HCT116 (cell line): Measurements from ENCODE around the gene VPS41. TPM values are rescaled to one million over a fixed set of nuclear protein-coding genes. Genes with fewer than 3 reads are reported as not detected.

Experiments
- ATAC-seq: fragments of 200-7000 bp; cut with Tn5 transposase; 2 replicates; pipeline ENCODE4 v1.9.1; 2020; ENCODE audit warnings: mild to moderate bottlenecking, moderate library complexity
- BruUV-seq: library from RNA; stranded (reverse); fragments of 400-500 nt; replicated peaks from 2 replicates; lab custom pipeline; 2021; lab: Mats Ljungman, UMichigan
- CTCF ChIA-PET: fragments of 300-600 bp; sonication (Branson Sonifier 250); formaldehyde crosslinking; loops from one replicate; lab custom pipeline; 2021; ENCODE audit warnings: antibody characterized with exemption; lab: Charles Lee
- POLR2A ChIA-PET: fragments of 300-600, 350-600 bp; sonication (Branson Sonifier 250); formaldehyde crosslinking; loops from one replicate; lab custom pipeline; 2021; ENCODE audit warnings: antibody characterized with exemption; lab: Charles Lee
- RAD21 ChIA-PET, 2 experiments: fragments of 300-600 bp; sonication (Branson Sonifier 250); formaldehyde crosslinking; loops; one replicate each; lab custom pipeline; 2023; ENCODE audit warnings: low total read pairs in 2 of 2; ENCODE audit not compliant: uncharacterized antibody in 2 of 2, unreplicated experiment in 2 of 2, low non-redundant PET in 1 of 2; lab: Charles Lee
- DNase-seq: peaks from one replicate; pipeline ENCODE4 v3.0.0-alpha.2; 2010; ENCODE audit warnings: low read depth, low spot score
- H2AFZ ChIP-seq: fragments of 200-600 bp; shearing (Covaris generic), sonication (generic); 2 replicates; pipeline ENCODE4 v1.6.1; 2017; ENCODE audit warnings: low read depth, mixed run types, mixed read lengths, antibody characterized with exemption, low read length; ENCODE audit not compliant: poor library complexity, severe bottlenecking
- H3K27ac ChIP-seq: 2 replicates; pipeline ENCODE4 v1.5.1; 2012; ENCODE audit warnings: low read depth, low read length
- H3K27me3 ChIP-seq: fragments of 200-600 bp; sonication (generic); 2 replicates; pipeline ENCODE4 v1.6.1; 2016; ENCODE audit warnings: mixed run types, low read length, mixed read lengths; ENCODE audit not compliant: insufficient read depth
- H3K36me3 ChIP-seq, 2 experiments: fragments of 200-500 bp in 1 of 2; fragments of 200-600 bp in 1 of 2; sonication (Bioruptor generic) in 1 of 2; sonication (generic) in 1 of 2; 2 replicates each; pipeline versions ENCODE4 v1.5.1 to v1.6.1; 2014 to 2016; ENCODE audit warnings: low read length in 2 of 2, inconsistent platforms in 1 of 2, mixed read lengths in 1 of 2, mixed run types in 1 of 2; ENCODE audit not compliant: insufficient read depth in 2 of 2, control insufficient read depth in 1 of 2
- H3K4me1 ChIP-seq, 2 experiments: fragments of 200-600 bp in 1 of 2; sonication (generic) in 1 of 2; 2 replicates each; pipeline versions ENCODE4 v1.5.1 to v1.6.1; 2012 to 2017; ENCODE audit warnings: low read length in 2 of 2, inconsistent platforms in 1 of 2, mild to moderate bottlenecking in 1 of 2, mixed read lengths in 1 of 2, mixed run types in 1 of 2, moderate library complexity in 1 of 2; ENCODE audit not compliant: insufficient read depth in 2 of 2, control insufficient read depth in 1 of 2
- H3K4me2 ChIP-seq: fragments of 200-600 bp; sonication (generic); 2 replicates; pipeline ENCODE4 v1.6.1; 2017; ENCODE audit warnings: mixed run types, low read length, mixed read lengths
- H3K4me3 ChIP-seq, 2 experiments: fragments of 200-600 bp in 1 of 2; sonication (generic) in 1 of 2; replicated peaks in 1 of 2; 2 replicates each; pipeline ENCODE4 v1.5.1; 2011 to 2016; ENCODE audit warnings: low read length in 2 of 2, control low read depth in 1 of 2, low read depth in 1 of 2, mild to moderate bottlenecking in 1 of 2, mixed read lengths in 1 of 2, mixed run types in 1 of 2
- H3K79me2 ChIP-seq: fragments of 200-600 bp; sonication (generic); 2 replicates; pipeline ENCODE4 v1.6.1; 2017; ENCODE audit warnings: mild to moderate bottlenecking, mixed run types, low read length, moderate library complexity, mixed read lengths; ENCODE audit not compliant: insufficient read depth
- H3K9ac ChIP-seq: fragments of 200-600 bp; sonication (generic); 2 replicates; pipeline ENCODE4 v1.6.1; 2016; ENCODE audit warnings: low read length, mixed read lengths
- H3K9me2 ChIP-seq: fragments of 200-600 bp; sonication (generic), shearing (Covaris generic); 2 replicates; pipeline ENCODE4 v1.6.1; 2017; ENCODE audit warnings: mixed run types, mild to moderate bottlenecking, moderate library complexity; ENCODE audit not compliant: insufficient read depth
- H3K9me3 ChIP-seq, 2 experiments: fragments of 200-500 bp in 1 of 2; fragments of 200-600 bp in 1 of 2; sonication (Bioruptor generic) in 1 of 2; sonication (generic) in 1 of 2; 2 replicates each; pipeline ENCODE4 v1.6.1; 2014 to 2017; ENCODE audit warnings: low read length in 2 of 2, mixed read lengths in 2 of 2, inconsistent platforms in 1 of 2, low read depth in 1 of 2, mild to moderate bottlenecking in 1 of 2, mixed run types in 1 of 2, moderate library complexity in 1 of 2; ENCODE audit not compliant: control insufficient read depth in 1 of 2, insufficient read depth in 1 of 2
- H4K20me1 ChIP-seq: fragments of 200-600 bp; sonication (generic), shearing (Covaris generic); 2 replicates; pipeline ENCODE4 v1.6.1; 2017; ENCODE audit warnings: mixed run types, mild to moderate bottlenecking, moderate library complexity; ENCODE audit not compliant: insufficient read depth
- ELF1 ChIP-seq: IDR thresholded peaks from 2 replicates; pipeline ENCODE4 v1.6.1; 2012; ENCODE audit warnings: low read depth, borderline replicate concordance
- EZH2phosphoT487 ChIP-seq: fragments of 200-600 bp; IDR thresholded peaks from 2 replicates; pipeline ENCODE4 v1.6.1; 2018; ENCODE audit warnings: antibody characterized with exemption, borderline replicate concordance
- JUND ChIP-seq: IDR thresholded peaks from 2 replicates; pipeline ENCODE4 v1.6.1; 2012
- POLR2A ChIP-seq: IDR thresholded peaks from 2 replicates; pipeline ENCODE4 v1.7.0; 2011; ENCODE audit warnings: borderline replicate concordance; ENCODE audit not compliant: insufficient read depth, insufficient read length; ENCODE audit errors: extremely low read depth
- SP1 ChIP-seq: IDR thresholded peaks from 2 replicates; pipeline ENCODE4 v1.6.1; 2012; ENCODE audit warnings: low read depth
- ZFX ChIP-seq: fragments of 450-650 bp; IDR thresholded peaks from 2 replicates; pipeline ENCODE4 v1.6.1; 2017
- intact Hi-C: fragments of 100-400 bp; cut with micrococcal nuclease; formaldehyde crosslinking; loops from 2 replicates; pipeline ENCODE4 v1.10.0; 2022
- total RNA-seq: library from RNA; stranded (reverse); gene quantifications from one replicate; pipeline ENCODE4 v1.2.1, GENCODE V29; 2021; ENCODE audit not compliant: unreplicated experiment
- TF ChIP-seq, protein P1 (sequence below): IDR thresholded peaks from 2 replicates; pipeline ENCODE4 v1.6.1; 2011; ENCODE audit warnings: mild to moderate bottlenecking, low read length, moderate library complexity; ENCODE audit not compliant: insufficient replicate concordance; ENCODE audit errors: extremely low read depth
- TF ChIP-seq, protein P2 (sequence below), 3 experiments: fragments of 200-600 bp in 1 of 3; sonication (generic) in 1 of 3; IDR thresholded peaks in 2 of 3; conservative IDR thresholded peaks in 1 of 3; 2 replicates each; pipeline ENCODE4 v1.5.1; 2012 to 2017; ENCODE audit warnings: low read depth in 2 of 3, low read length in 2 of 3, antibody characterized with exemption in 1 of 3, borderline replicate concordance in 1 of 3, control low read depth in 1 of 3, mild to moderate bottlenecking in 1 of 3, mixed read lengths in 1 of 3, mixed run types in 1 of 3, moderate library complexity in 1 of 3; ENCODE audit not compliant: insufficient read depth in 1 of 3
- TF ChIP-seq, protein P3 (sequence below): IDR thresholded peaks from 2 replicates; pipeline ENCODE4 v1.6.1; 2012
- TF ChIP-seq, protein P4 (sequence below): IDR thresholded peaks from 2 replicates; pipeline ENCODE4 v1.6.1; 2012

Gene VPS41
- total RNA-seq, 1 experiment from 2014 or later: 72.2 TPM

DNA sequence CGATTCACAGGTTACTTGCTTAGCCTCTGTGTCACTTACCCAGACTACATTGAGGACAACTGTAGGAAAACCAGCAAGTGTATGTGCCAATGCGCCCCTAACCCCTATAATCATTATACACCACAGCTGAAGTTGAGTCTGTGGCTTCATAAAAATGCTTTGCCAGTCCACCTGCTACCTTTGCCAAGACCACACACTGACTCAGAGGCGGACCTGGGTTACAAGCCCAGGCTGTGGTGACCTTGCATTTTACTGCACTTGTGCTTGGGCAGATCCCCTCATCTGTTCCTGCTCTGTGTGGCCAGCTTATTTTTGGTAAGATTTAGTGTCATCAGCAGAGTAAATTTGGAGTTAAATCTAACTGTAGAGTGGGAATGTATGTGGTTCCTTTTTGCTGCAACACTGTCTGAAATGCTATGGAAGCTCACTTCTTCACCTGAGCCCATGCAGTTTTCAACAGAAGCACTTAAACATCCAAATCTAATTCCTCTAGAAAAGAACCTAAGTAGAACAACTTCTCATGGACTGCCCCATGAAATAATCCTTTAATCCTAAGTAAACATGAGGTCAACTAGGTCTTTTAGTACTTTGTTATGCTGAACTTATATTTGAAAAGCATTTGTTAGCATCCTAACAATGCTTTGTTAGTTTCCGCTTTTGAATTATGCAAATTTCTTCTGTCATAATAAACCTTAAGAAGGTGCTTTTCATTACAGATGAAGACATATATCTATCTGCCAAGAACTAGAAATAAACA lies 181.6 kb downstream of the VPS41 start (continued):
- TF ChIP-seq, protein P1, sequence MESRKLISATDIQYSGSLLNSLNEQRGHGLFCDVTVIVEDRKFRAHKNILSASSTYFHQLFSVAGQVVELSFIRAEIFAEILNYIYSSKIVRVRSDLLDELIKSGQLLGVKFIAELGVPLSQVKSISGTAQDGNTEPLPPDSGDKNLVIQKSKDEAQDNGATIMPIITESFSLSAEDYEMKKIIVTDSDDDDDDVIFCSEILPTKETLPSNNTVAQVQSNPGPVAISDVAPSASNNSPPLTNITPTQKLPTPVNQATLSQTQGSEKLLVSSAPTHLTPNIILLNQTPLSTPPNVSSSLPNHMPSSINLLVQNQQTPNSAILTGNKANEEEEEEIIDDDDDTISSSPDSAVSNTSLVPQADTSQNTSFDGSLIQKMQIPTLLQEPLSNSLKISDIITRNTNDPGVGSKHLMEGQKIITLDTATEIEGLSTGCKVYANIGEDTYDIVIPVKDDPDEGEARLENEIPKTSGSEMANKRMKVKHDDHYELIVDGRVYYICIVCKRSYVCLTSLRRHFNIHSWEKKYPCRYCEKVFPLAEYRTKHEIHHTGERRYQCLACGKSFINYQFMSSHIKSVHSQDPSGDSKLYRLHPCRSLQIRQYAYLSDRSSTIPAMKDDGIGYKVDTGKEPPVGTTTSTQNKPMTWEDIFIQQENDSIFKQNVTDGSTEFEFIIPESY: no peak
- TF ChIP-seq JUND (no peak), ELF1 (no peak), ZFX (no peak)

DNA sequence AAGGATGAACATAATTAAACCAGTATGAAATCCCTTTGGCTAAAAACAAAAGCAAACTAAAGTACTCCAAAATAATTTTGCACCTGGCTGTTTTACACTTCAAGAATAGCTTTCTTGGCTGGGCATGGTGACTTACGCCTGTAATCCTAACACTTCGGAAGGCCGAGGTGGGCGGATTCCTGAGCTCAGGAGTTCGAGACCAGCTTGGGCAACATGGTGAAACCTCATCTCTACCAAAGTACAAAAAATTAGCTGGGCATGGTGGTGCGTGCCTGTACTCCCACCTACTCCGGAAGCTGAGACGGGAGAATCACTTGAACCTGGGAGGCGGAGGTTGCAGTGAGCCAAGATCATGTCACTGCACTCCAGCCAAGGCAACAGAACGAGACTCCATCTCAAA lies 185.7 kb downstream of the VPS41 start:
- no peak overlapping the region for H2AFZ ChIP-seq
- no peaks in the 10 kb centered on the region for H3K9me2 ChIP-seq
- ChIA-PET RAD21 (no interaction called here), CTCF (no interaction called here), POLR2A (interaction anchor here (0.6 kb wide), 1 partner anchor 1324 kb away, joined by 3 read pairs; no protein-coding TSS in a partner anchor)
- DNase-seq (no peak), ATAC-seq (no peak)
- H3K79me2 ChIP-seq: no peaks in the 10 kb centered on the region
- intact Hi-C loops: no loop called here
- H3K27ac ChIP-seq: no peak overlapping the region
- no TSS peak for BruUV-seq
- no peaks in the 10 kb centered on the region for H3K36me3 ChIP-seq
- no peak overlapping the region for H3K9ac ChIP-seq
- no peaks in the 10 kb centered on the region for H3K9me3 ChIP-seq
- H3K4me2 ChIP-seq: no peak overlapping the region
- H3K4me3 ChIP-seq: no peak overlapping the region
- H4K20me1 ChIP-seq: no peaks in the 10 kb centered on the region
- no peak for TF ChIP-seq EZH2phosphoT487
- TF ChIP-seq POLR2A: no peak
- TF ChIP-seq, protein P1: no peak
- TF ChIP-seq, protein P2, sequence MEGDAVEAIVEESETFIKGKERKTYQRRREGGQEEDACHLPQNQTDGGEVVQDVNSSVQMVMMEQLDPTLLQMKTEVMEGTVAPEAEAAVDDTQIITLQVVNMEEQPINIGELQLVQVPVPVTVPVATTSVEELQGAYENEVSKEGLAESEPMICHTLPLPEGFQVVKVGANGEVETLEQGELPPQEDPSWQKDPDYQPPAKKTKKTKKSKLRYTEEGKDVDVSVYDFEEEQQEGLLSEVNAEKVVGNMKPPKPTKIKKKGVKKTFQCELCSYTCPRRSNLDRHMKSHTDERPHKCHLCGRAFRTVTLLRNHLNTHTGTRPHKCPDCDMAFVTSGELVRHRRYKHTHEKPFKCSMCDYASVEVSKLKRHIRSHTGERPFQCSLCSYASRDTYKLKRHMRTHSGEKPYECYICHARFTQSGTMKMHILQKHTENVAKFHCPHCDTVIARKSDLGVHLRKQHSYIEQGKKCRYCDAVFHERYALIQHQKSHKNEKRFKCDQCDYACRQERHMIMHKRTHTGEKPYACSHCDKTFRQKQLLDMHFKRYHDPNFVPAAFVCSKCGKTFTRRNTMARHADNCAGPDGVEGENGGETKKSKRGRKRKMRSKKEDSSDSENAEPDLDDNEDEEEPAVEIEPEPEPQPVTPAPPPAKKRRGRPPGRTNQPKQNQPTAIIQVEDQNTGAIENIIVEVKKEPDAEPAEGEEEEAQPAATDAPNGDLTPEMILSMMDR (IDR thresholded peaks at IDR 0.05 in 2 of 3, conservative IDR thresholded peaks at IDR 0.05 in 1 of 3; ENCODE audit: borderline replicate concordance in 1 of 3, insufficient read depth in 1 of 3, low read depth in 2 of 3, low read length in 2 of 3): no peak
- TF ChIP-seq, protein P3, sequence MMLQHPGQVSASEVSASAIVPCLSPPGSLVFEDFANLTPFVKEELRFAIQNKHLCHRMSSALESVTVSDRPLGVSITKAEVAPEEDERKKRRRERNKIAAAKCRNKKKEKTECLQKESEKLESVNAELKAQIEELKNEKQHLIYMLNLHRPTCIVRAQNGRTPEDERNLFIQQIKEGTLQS: no peak
- TF ChIP-seq SP1: no peak
- TF ChIP-seq, protein P4, sequence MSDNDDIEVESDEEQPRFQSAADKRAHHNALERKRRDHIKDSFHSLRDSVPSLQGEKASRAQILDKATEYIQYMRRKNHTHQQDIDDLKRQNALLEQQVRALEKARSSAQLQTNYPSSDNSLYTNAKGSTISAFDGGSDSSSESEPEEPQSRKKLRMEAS: no peak
- H3K27me3 ChIP-seq: no peaks in the 10 kb centered on the region
- no peaks in the 10 kb centered on the region for H3K4me1 ChIP-seq
